Putamen (tissue), 1 donor: ENCODE results near the gene MTMR3.
A peak's percentile ranks its signal among the peaks of the same experiment; 100 is the strongest.

ENCODE experiments used
- DNase-seq: peaks from one replicate; pipeline ENCODE4 v3.0.0-alpha.2; 2016; ENCODE audit warnings: low spot score

MTMR3 gene

DNA sequence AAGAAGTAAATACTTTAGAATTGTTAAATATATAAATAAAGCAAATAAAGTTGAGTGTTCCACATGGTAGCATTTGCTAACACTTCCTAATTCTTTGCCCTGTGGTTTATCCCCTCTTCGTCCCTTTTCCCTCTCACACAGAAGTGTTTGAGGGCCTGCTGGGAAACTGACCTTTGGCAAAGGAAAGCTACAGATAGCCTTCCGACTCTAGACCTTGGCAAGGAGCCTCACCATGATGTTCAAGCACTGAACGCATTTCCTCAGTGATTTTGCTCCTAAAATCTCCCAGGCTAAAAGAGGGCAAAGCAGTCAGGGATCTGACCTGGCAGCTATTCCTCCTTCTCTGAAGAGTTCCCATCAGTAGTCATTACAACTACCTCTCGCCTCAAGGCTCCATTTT lies 144.8 kb downstream of the MTMR3 start:
- DNase-seq, result no peak

DNA sequence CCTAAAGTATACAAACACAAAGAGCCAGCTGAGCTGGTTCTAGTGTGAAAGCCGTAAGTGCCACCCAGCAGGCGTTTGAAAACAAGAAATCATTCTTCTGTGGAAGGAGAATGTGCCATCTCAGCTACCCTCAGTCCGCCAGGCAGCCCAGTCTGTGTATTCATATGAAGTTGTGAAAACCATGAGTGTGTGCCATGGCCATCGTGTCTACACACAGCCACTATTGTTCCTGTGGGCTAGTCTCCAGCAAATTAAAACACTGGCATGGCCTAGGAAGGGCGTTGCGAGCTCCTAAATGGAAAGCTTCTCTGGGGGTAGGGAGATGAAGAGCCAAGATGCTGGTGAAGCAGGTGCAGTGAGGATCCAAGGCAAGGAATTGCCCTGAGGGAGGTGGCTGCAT lies 145.8 kb downstream of the MTMR3 start:
- peak; percentile 88 for DNase-seq

DNA sequence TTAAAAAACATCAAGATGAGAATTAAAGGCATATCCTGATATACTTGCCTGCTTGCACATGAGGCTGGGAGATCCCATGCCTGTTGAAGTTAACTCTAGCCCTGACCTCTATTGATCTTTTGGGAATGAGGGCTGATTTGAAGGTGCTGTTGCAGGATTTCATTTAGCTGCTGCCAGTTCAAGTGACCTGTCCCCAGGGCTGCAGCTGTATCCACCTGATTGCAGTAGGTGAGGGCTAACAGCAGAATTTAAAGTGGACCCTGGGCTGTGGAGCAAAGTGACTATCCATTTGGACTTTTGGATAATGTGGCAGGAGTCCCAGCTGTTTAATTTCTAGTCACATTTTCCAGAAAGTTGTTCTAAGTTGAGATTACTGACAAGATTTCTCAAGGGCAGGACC lies 146.5 kb downstream of the MTMR3 start:
- DNase-seq, result no peak

DNA sequence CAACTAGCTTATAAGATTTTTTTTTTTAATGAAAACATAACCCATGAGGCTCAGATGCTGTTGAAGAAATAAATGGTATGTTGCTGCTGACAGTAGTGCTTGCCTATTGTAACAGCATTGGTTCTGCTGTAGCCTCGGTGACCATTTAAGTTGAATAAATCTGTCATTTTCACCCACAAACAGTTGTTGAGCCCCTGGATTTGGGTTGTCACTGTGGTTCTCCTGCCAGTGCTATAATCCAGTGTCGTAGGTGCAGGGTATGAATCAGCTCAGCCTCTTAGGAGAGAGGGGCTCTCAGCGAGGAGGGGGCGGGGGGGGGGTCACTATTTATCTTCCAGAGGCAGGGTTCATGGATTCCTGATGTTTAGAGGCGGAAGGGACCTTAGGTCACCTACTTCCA lies 147.4 kb downstream of the MTMR3 start:
- no peak for DNase-seq

DNA sequence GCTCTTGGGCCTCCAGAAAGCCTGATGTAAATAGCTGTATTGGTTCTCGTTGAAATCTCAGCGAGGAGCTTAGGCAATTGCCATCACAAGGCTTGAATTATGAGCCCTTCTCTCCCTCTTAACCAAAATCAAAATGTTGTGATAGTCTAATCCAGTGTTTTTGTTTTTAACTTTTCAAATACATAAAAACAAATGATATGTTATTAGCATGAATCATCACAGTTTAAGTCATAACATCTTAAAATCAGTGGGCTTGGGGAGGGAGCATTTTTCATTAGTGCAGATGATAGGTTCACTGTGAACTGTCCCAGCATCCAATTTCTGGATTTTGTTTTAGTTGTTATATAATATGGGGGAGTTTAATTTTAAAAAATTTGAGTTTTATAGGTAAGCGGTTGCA lies 148.4 kb downstream of the MTMR3 start:
- no peak for DNase-seq

DNA sequence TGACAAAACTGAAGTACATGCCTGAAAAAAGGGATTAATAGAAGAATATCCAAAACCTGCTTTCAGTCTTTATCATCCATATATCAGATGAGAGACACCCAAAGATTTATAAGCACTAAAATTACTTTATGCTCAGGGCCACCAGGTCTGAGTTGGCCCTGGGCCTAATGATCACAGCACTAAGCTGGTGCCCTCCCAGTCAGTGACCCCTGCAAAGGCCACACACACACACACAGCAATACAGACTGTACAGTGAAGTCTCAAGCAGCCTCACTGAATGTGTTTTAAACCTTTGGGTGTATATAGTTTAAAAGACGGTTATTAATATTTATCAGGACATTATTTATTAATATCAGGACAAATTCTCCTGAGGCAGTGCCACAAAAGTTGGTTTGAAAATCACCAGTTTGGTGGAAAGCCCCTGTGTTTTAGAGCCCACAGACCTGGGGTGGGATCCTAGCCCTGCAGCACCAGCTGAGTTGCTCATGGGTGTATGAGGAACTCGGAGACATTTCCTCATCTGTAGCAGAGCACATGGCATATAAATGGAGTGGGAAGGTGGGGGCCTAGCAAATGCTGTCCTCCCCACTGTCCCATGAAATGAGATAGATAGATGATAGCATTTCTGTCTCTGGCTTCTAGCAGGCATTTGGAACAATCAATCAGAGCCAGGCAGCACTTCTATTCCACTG lies 148.9 kb downstream of the MTMR3 start:
- DNase-seq, result no peak

DNA sequence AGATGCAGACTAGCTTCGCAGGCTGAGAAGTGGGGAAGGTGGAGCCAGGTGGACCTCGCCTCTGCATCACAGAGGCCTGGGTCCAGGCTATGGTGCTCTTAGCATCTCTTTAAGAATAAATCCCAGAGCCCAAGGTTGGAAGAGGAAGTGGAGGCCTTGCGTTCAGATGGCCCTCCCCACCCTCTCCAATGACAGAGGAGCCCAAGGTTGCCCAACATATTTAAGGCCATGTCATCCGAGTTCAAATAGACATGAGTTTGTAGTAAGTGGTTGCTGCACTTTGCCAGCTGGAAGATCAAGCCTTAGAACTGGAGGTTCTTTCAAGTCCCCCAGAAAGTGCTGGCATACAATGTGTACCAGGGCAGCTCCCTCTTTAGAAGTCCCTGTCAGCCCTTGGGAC lies 150.2 kb downstream of the MTMR3 start:
- DNase-seq, result no peak

DNA sequence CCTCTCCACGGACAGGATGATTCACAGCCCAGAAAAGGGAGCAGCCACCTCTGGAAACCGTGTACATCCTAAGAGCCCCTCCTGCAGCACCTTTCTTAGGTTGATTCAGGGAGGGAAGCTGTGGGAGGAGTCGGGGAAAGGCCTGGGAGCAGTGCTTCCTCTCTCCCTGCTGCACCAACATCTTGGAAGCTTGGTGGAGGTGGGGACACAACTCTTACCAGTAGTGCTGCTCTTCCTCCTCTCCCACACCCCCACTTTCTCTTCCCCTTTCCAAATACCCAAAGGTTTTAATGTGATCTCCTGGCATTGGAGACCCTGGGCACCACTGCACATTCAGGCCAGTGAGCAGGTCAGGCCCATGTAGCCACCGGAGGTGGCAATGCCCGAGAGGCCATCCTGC lies 150.9 kb downstream of the MTMR3 start:
- DNase-seq, result no peak

DNA sequence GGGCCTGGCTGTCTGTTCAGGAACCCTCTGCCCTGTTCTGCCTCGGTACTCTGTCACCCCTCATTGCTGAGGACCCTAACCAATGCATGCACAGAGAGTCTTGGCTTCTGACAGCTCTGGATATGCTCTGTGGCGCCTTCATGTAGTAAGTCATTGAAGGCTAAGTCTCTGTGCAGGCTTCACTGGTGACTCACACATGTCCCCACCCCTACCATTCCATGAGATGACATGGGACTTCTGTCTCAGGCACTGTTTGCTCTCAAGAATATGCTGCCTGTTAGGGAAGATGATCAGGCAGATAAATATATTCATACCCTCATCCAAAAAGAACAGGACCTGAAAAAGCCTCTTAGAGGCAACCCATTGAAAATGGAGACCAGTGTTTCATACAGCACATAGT lies 153.7 kb downstream of the MTMR3 start:
- DNase-seq, result no peak

DNA sequence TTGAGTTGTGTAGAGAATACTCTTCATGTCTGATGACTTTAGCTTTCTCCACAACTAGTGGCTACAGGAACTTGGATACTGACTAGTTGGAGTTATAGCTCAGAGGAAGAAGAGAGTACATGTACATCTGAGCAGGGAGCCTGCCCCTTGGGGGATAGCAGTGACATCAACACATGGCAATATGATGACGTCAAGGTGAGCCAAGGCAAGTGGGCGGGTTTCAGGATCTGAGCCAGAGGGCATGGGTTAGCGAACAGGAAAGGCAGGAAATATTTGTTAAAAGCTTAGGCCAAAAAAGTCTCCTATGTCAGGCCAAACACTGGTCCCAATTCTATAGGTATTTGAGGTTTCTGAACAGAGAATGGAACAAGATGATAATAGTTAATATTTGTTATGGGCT lies 155.2 kb downstream of the MTMR3 start:
- no peak for DNase-seq

DNA sequence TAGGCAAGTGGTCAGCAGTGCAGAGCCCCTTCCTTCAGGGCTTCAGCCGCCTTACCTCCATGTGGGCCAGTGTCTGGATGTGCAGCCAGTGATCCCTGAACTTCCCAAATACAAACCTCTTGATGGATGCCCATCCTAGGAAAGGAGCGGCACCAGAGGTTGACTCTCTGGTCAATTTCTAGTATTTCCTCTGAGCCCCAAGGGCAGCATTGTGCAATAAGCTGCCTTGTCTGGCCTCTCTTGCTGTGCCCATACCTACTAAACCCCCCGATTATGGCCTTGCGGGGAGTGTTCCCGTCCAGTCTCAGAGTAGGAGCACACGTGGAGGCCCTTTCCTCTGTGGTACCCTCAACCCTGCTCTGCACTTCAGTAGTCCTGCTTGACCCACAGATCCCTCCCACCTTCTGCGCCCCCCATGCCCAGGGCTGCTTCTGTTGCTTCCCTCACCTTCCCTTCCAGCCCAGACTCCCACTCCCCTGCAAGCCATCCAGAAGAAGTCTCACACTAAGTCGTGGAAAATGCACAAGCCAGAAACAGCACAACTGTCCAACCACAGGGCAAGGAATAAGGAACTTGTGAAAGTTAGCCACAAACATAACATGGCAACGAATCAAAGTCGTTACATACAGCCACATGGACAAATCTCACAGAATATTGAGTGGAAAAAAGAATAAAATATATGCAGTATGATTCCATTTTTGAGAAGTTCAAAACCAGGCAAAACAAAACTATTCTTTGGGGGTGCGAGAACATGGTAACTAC lies 157.7 kb downstream of the MTMR3 start:
- no peak for DNase-seq

DNA sequence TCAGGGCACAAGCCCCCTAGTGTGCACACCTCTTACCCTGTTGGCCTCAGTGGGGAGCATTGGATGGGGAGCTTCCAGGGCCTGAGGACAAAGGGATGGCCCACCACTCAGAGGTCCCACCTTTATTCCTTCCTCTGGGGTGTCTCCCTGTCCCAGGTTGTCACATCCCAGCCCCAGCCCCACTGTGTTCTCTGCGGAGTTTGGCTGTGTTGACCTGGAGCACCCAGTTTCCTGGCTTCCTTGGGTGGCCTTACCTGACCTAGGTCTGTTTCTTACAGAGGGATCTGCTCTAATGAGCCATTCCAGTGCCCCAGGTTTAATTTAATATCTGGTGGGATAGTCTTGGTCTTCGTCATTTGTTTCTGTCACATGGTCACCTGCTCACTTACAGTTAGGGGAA lies 158.5 kb downstream of the MTMR3 start:
- DNase-seq, result no peak

DNA sequence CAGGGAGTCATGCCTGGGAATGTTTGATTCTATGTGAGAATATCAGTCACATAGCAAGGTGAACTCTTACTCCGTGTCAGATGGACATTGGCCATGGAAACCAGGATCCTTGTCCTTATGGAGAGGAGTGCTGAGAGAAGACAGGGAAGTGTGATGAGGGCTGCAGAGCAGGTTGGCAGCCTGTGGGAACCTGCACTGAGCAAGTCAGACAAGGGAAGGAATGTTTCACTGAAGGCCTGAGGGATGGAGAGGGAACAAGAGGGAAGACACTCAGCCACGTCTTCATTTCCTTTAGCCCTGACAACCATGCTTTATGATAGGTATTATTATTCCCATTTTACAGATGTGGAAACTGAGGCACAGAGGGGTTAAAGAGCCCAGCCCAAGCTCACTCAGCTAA lies 158.9 kb downstream of the MTMR3 start:
- DNase-seq, result no peak

DNA sequence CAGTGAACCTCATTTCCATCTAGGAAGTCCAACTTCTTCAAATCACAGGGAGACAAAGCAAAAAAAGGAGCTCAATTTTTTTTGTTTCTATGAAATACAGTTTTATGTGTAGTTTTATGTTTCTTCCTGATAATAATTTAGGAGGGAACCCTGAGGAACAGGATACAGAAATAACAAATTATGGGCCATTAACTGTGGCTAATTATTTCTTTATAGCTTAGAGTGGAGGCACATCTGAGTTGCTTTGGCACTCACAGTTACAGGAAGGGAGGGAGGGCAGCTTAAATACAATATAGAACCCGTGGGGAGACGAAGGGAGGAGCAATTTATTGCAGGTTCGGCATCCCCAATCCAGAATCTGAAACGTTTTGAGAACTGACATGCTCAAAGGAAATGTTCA lies 160.2 kb downstream of the MTMR3 start:
- DNase-seq, result no peak

DNA sequence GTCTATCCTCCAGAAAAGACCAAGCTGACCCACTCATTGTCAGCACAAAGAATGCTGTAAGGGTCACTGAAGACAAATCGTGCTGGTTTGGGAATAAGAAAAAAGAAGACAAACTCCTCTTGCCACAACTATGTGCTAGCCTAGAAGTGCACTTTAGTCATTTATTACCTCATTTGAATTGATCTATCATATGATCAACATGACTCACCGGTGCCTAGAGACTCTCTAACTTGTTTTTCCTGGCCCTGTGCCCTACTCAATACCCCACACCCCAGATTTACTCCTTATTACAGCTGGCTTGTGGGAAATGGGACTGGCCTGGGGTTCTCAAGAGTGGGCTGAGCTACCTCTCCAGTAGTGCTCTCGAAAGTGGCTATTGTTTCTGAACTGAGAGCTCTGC lies 161.4 kb downstream of the MTMR3 start:
- no peak for DNase-seq

DNA sequence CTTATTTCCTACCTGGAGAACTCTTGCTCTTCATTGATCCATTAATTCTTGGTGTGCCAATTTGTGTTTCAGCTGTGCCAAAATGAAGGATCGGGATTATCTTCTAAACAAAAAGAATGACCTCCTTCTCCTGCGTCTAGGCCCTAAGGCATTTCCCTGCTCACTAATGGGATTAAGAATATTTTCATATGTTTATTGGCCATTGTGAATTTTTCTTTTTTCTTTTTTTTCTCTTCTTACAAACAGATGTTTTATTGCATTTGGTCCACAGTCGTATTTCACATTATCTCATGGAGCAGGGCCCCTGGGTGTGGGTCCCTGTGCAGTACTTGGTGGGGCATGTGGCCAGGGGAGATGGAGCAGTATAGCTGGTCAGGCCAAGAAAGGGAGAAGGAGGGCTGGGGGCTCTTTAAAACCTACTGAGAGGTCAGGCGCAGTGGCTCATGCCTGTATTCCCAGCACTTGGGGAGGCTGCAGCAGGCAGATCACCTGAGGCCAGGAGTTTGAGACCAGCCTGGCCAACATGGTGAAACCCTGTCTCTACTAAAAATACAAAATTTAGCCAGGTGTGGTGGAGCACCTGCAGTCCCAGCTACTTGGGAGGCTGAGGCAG lies 162.0 kb downstream of the MTMR3 start:
- DNase-seq, result no peak

DNA sequence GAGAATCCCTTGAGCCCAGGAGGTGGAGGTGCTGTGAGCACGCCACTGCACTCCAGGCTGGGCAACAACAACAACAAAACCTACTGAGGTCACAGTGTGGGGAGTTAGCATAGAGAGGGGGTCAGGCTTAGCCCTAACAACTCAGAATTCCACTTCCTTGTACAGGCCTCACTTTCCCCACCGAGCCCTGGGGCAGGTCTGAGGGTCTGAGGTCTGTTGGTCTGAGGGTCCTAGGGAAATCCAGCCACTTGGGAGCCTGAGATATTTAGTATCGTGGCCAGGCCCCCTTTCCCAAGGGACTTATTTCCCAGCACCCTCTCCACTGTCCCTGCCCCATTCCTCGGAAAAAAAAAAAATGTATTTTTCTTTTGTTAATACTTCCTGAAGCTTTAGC lies 162.5 kb downstream of the MTMR3 start:
- no peak for DNase-seq

DNA sequence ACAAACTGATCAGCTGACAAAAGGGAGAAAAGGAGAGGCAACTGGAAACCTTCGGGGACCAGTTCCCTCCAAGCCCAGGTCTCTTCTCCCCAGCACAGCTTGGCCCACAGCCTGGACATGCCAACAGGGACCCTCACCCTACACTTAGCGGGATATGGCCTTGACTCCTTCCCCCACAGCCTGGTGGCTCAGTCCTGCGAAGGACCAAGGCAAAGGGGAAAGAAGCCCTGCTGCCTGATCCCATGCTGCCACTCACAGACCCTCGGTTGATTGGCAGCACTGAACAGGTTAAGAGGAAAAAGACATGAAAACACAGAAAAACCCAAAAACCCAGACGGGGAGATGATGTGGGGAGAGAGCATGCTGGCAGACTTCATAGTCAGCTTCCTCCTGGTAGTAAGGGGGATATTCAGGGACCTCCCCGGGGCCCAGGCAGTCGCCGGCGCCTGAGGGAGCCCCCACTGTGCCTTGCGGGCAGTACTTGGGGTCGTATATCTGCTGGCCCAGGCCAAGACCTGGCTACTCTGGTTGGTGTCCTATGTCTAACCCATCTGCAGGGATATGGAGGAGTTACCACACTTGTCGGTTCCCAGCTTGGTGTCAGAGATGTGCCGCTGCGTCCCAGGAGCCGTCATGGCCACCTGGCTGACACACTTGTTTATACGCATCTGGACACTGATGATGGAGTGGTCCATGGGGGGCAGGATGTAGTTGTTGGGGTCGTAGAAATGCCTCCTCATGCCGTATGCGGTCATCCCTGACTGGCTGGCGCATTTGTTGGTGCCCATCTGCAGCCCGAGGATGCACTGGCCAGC lies 163.1 kb downstream of the MTMR3 start:
- DNase-seq, result no peak

DNA sequence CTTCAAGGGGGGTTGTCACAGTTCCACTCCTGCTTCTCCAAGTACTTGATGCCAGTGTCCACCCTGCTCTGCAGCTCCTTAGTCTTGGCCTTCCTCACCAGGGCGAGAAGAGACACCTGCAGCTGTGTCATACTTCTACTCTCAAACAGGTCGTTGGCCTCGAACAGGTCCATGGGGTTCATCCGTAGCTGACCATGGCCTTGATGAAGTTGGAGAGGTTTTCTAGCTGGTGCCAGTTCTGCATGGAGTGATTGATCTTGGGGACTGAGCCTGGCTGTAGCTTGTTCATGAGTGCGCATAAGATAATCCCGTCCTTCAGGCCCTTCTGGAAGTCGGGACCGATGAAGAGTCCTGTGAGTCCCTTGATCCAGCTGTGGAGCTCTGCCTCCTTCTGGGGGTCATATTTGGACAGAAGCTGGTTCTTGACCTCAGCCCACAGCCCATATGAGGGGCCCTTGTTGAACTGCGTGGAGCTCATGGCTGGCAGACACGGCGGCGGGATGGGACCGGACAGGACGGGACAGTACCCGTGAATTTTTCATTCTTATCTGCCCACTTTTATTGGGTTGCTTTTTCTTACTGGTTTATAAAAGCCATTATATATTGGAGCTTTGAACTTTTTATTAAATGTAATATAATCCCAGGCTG lies 163.9 kb downstream of the MTMR3 start:
- no peak for DNase-seq

DNA sequence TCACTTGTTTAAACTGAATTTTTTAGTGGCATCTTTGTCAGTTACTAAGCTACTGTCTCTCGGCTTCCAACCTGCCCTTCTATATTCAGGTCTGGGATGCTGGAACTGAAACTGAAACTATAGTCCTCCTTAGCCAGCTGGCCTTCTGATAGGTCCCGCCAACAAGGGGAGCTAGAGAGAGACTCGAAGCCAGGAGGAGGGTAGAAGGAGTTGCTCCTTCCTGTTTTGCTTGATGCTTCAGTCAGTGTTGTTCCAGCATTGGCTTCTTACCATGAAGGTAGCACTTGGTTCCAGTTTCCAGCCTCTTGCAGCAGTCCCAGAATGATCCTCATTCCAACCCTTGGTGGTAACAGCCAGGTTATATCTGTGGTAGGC lies 164.4 kb downstream of the MTMR3 start:
- DNase-seq, result no peak

DNA sequence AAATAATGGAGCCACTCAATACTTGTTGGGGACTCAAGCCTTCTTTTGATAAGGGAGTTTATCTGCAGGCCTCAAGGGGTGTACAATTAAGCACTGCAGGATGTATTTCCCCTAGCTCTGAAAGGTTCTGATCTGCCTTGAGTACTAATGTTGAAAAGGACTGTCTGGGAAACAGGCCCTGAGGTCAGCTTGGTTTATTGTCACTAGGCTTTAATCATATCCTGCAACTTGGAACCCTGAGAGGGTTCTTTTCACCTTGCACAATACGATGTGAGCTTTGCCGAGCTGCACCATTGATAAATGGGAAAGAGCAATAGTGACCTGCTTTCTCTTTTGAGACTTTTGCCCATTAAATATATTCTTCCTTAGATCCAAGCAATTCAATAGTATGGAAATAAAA lies 165.7 kb downstream of the MTMR3 start:
- no peak for DNase-seq

DNA sequence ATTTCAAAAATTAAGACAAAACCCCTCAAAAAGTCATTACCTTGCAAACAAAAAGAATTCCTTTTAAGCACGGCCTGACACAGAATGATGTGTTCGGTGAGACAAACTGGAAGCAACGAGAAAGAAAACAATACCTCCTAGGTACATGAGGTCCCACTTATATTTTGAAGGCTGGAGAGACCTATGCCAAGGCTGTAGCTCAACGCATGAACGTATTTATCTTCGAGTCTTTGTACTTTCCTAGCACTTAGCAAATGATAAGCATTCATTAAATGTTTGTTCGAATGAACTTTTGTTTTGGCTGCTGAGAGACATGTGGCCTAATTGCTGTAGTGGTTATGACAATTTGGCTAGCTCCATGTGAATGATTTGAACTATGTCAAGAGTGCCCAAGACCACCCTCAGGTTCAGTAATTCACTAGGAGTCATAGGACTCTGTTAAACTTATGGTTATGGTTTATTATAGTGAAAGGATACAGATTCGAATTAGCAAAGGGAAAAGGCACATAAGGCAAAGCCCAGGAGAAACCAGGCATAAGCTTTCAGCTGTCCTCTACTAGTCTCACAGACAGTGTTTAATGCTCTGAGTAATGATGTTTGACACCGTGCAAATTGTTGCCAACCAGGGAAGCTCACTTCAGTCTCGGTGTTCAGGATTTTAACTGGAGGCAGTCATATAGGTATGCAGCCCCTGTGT lies 171.2 kb downstream of the MTMR3 start:
- no peak for DNase-seq
